Mesendoderm (in vitro differentiated cells): ENCODE data around the gene SLC44A1. TPM values are rescaled to one million over a fixed set of nuclear protein-coding genes. Genes with fewer than 3 reads are reported as not detected.

Experiments used
- DNase-seq: peaks from one replicate; pipeline ENCODE4 v3.0.0; 2013
- H2AK5ac ChIP-seq: 2 replicates; pipeline ENCODE4 v1.6.1; 2013; ENCODE audit warnings: low read length, inconsistent platforms
- H2BK120ac ChIP-seq: 2 replicates; pipeline ENCODE4 v1.6.1; 2013; ENCODE audit warnings: low read depth, mild to moderate bottlenecking, low read length, moderate library complexity, mixed read lengths
- H2BK15ac ChIP-seq: replicated peaks from 2 replicates; pipeline ENCODE4 v1.6.1; 2013; ENCODE audit warnings: low read depth, mild to moderate bottlenecking, moderate library complexity
- H2BK5ac ChIP-seq: 2 replicates; pipeline ENCODE4 v1.6.1; 2013; ENCODE audit warnings: low read length, inconsistent platforms
- H3K18ac ChIP-seq: 2 replicates; pipeline ENCODE4 v1.6.1; 2013; ENCODE audit warnings: mild to moderate bottlenecking, low read length, mixed read lengths
- H3K23ac ChIP-seq: one replicate; pipeline ENCODE4 v1.6.1; 2013; ENCODE audit warnings: low read length
- H3K27ac ChIP-seq: 2 replicates; pipeline ENCODE4 v1.5.1; 2013; ENCODE audit warnings: low read depth, mild to moderate bottlenecking, inconsistent platforms, low read length, moderate library complexity
- H3K27me3 ChIP-seq: 2 replicates; pipeline ENCODE4 v1.6.1; 2013; ENCODE audit warnings: low read length, control low read depth, mild to moderate bottlenecking, inconsistent platforms; ENCODE audit not compliant: insufficient read depth, poor library complexity
- H3K36me3 ChIP-seq: 2 replicates; pipeline ENCODE4 v1.6.1; 2013; ENCODE audit warnings: low read length, inconsistent platforms; ENCODE audit not compliant: control insufficient read depth, insufficient read depth
- H3K4ac ChIP-seq: one replicate; pipeline ENCODE4 v1.6.1; 2013; ENCODE audit warnings: low read depth, mild to moderate bottlenecking, low read length, moderate library complexity
- H3K4me1 ChIP-seq: 2 replicates; pipeline ENCODE4 v1.6.1; 2013; ENCODE audit warnings: low read depth, low read length, inconsistent platforms; ENCODE audit not compliant: control insufficient read depth
- H3K4me2 ChIP-seq: 2 replicates; pipeline ENCODE4 v1.6.1; 2013; ENCODE audit warnings: low read length
- H3K4me3 ChIP-seq: 2 replicates; pipeline ENCODE4 v1.5.1; 2013; ENCODE audit warnings: mild to moderate bottlenecking, low read length
- H3K56ac ChIP-seq: one replicate; pipeline ENCODE4 v1.6.1; 2013; ENCODE audit warnings: low read length
- H3K79me1 ChIP-seq: 2 replicates; pipeline ENCODE4 v1.6.1; 2013; ENCODE audit warnings: low read length, inconsistent platforms
- H3K79me2 ChIP-seq: 2 replicates; pipeline ENCODE4 v1.6.1; 2013; ENCODE audit warnings: mild to moderate bottlenecking, low read length; ENCODE audit not compliant: control insufficient read depth, insufficient read depth
- H3K9ac ChIP-seq: 2 replicates; pipeline ENCODE4 v1.6.1; 2013; ENCODE audit warnings: low read length, inconsistent platforms
- H4K5ac ChIP-seq: one replicate; pipeline ENCODE4 v1.6.1; 2013; ENCODE audit warnings: low read length
- H4K8ac ChIP-seq: one replicate; pipeline ENCODE4 v1.6.1; 2013; ENCODE audit warnings: low read depth, mild to moderate bottlenecking, control low read depth, low read length, moderate library complexity
- WGBS: extraction: QIAGEN DNeasy Blood & Tissue Kit; methylation state at CpG from one replicate; pipeline ENCODE4 v1.1.7; 2013; ENCODE audit warnings: low lambda C conversion rate, missing lambda C conversion rate; ENCODE audit not compliant: insufficient coverage; ENCODE audit errors: extremely low coverage; 5-methylcytosine and 5-hydroxymethylcytosine counted together
- polyA plus RNA-seq, 2 experiments: library from polyadenylated mRNA; stranded (reverse); fragments of 200-250 nt; gene quantifications; one replicate each; pipeline ENCODE4 v1.2.3, GENCODE V29; 2013

SLC44A1 gene
- 23.9 TPM for polyA plus RNA-seq (2013, experiment 1 of 2)
- 23.2 TPM for polyA plus RNA-seq (2013, experiment 2 of 2)

DNA sequence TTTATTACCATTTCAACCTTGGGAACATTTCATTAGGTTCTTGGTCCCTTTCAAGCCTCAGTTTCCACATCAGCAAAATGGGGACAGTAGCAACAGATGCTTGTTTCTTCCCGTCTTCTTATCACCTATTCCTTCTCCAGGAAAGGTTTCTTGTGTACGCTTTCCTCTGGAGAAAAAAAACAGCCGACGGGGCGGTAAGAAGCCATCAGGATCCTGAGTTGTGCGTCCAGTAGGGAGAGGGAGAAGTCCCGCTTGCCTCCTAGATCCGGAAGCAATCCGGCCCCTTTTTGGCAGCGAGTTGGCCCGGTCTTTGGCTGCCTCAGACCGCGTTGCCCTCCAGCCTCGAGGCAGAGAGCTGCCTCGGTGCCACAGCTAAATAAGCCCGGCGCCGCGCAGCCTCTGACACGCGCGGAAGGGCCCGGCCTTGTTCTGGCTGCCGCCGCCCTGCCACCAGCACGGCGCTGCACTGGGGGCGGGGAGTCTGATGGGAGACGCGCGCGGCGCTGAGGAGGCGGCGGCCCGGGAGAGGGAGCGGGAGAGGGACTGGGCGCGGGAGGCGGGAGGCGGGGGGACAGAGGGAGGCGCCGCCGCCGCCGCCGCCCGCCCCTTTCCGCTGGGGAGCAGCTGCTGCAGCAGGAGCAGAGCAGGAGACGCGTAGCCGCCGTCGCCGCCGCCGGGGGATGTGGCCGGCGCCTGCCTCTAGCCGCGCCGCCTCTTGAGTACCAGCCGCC, at the start of gene SLC44A1:
TSS of gene SLC44A1 (plus strand) at position 649 of the 731 bp plus-strand sequence. CDS start 218 bp downstream, outside the sequence.
- H2BK5ac ChIP-seq, result peak within 1 kb of the TSS; percentile 26
- H3K4me2 ChIP-seq, result peak within 1 kb of the TSS; percentile 43
- H3K9ac ChIP-seq, result peak within 1 kb of the TSS; percentile 72
- peak within 1 kb of the TSS; percentile 96 for H3K27ac ChIP-seq
- H3K56ac ChIP-seq, result peak within 1 kb of the TSS; percentile 87
- H4K8ac ChIP-seq, result peak within 1 kb of the TSS; percentile 84
- H3K79me1 ChIP-seq, result peaks cover 2% of the 10 kb centered on the region
- peak within 1 kb of the TSS; percentile 87 for H3K4ac ChIP-seq
- H3K36me3 ChIP-seq, result no peaks in the 10 kb centered on the region
- peak within 1 kb of the TSS; percentile 98 for H2BK15ac ChIP-seq
- no CpG with 5 or more reads among the region's 63 CpGs for WGBS
- DNase-seq, result peak; percentile 97
- peaks cover 14% of the 10 kb centered on the region for H3K4me1 ChIP-seq
- peak within 1 kb of the TSS; percentile 83 for H2BK120ac ChIP-seq
- peaks cover 25% of the 10 kb centered on the region for H3K79me2 ChIP-seq
- no peaks in the 10 kb centered on the region for H3K27me3 ChIP-seq
- H3K23ac ChIP-seq, result no peak within 1 kb of the TSS
- H3K18ac ChIP-seq, result peak within 1 kb of the TSS; percentile 97
- H2AK5ac ChIP-seq, result no peak within 1 kb of the TSS
- peak within 1 kb of the TSS; percentile 63 for H3K4me3 ChIP-seq
- peak within 1 kb of the TSS; percentile 8 for H4K5ac ChIP-seq

- H3K9ac ChIP-seq, result no peak overlapping the region
- H3K4me1 ChIP-seq, result no peaks in the 10 kb centered on the region
- no peaks in the 10 kb centered on the region for H3K79me2 ChIP-seq
- H3K79me1 ChIP-seq, result no peaks in the 10 kb centered on the region
- no peak overlapping the region for H3K4ac ChIP-seq
- no peaks in the 10 kb centered on the region for H3K27me3 ChIP-seq
- no peak overlapping the region for H3K27ac ChIP-seq
- H4K5ac ChIP-seq, result no peak overlapping the region
- H2BK120ac ChIP-seq, result no peak overlapping the region
- no peak for DNase-seq
- no peak overlapping the region for H3K56ac ChIP-seq
- no peak overlapping the region for H3K23ac ChIP-seq
- H3K4me3 ChIP-seq, result no peak overlapping the region
- H4K8ac ChIP-seq, result no peak overlapping the region
- H3K4me2 ChIP-seq, result no peak overlapping the region
- H2AK5ac ChIP-seq, result no peak overlapping the region
- no CpG with 5 or more reads among the region's 2 CpGs for WGBS
- H2BK15ac ChIP-seq, result no peak overlapping the region
- no peak overlapping the region for H2BK5ac ChIP-seq
- no peaks in the 10 kb centered on the region for H3K36me3 ChIP-seq
- no peak overlapping the region for H3K18ac ChIP-seq
Observed at GRCh38 chr9:105195259-105195658, 49.2 kb upstream of the SLC44A1 start.

- no peak overlapping the region for H3K18ac ChIP-seq
- H3K4me1 ChIP-seq, result no peaks in the 10 kb centered on the region
- H3K56ac ChIP-seq, result no peak overlapping the region
- DNase-seq, result no peak
- H3K27me3 ChIP-seq, result no peaks in the 10 kb centered on the region
- no peak overlapping the region for H3K23ac ChIP-seq
- H2BK120ac ChIP-seq, result no peak overlapping the region
- no peak overlapping the region for H2BK15ac ChIP-seq
- no peak overlapping the region for H3K4ac ChIP-seq
- H3K9ac ChIP-seq, result no peak overlapping the region
- WGBS, result no CpG with 5 or more reads among the region's 2 CpGs
- no peak overlapping the region for H4K8ac ChIP-seq
- H2BK5ac ChIP-seq, result no peak overlapping the region
- no peak overlapping the region for H4K5ac ChIP-seq
- H3K4me3 ChIP-seq, result no peak overlapping the region
- no peak overlapping the region for H3K4me2 ChIP-seq
- no peaks in the 10 kb centered on the region for H3K79me2 ChIP-seq
- no peak overlapping the region for H3K27ac ChIP-seq
- no peaks in the 10 kb centered on the region for H3K36me3 ChIP-seq
- H2AK5ac ChIP-seq, result no peak overlapping the region
- H3K79me1 ChIP-seq, result no peaks in the 10 kb centered on the region
Observed at GRCh38 chr9:105198023-105198422, 46.4 kb upstream of the SLC44A1 start.

GRCh38 chr9:105198865-105199264, 45.6 kb upstream of the SLC44A1 start:
- Histone ChIP-seq H2BK120ac (no peak overlapping the region), H3K4me1 (no peaks in the 10 kb centered on the region), H4K5ac (no peak overlapping the region), H3K27ac (no peak overlapping the region), H3K4me3 (no peak overlapping the region), H3K23ac (no peak overlapping the region), H3K56ac (no peak overlapping the region), H3K79me2 (no peaks in the 10 kb centered on the region), H2BK15ac (no peak overlapping the region), H2BK5ac (no peak overlapping the region), H4K8ac (no peak overlapping the region), H3K36me3 (no peaks in the 10 kb centered on the region), H2AK5ac (no peak overlapping the region), H3K79me1 (no peaks in the 10 kb centered on the region), H3K4me2 (no peak overlapping the region), H3K27me3 (no peaks in the 10 kb centered on the region), H3K9ac (no peak overlapping the region), H3K4ac (no peak overlapping the region), H3K18ac (no peak overlapping the region)
- no CpG with 5 or more reads among the region's 1 CpG for WGBS
- no peak for DNase-seq

DNA sequence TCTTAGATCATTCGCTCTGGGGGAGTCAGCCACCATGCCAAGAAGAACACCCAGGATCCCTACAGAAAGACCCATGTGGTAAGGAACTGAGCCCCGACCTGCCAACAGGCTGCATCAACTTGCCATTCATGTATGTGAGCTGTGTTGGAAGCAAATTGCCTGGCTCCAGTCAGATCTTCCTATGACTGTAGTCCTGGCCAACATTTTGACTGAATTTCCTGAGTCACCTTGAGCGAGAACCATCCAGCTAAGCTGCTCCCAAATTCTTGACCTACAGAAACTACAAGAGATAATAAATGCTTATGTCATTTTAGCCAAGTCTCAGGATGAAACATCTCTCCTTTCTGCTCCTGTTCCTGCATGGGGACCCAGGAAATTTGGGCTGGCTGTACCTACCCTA, 40.0 kb upstream of the SLC44A1 start:
- H3K36me3 ChIP-seq, result no peaks in the 10 kb centered on the region
- no peak overlapping the region for H2AK5ac ChIP-seq
- no peak overlapping the region for H4K8ac ChIP-seq
- no peak overlapping the region for H3K27ac ChIP-seq
- H2BK15ac ChIP-seq, result no peak overlapping the region
- no peak for DNase-seq
- H3K27me3 ChIP-seq, result no peaks in the 10 kb centered on the region
- no peak overlapping the region for H3K23ac ChIP-seq
- no peaks in the 10 kb centered on the region for H3K79me2 ChIP-seq
- no peak overlapping the region for H2BK5ac ChIP-seq
- no peaks in the 10 kb centered on the region for H3K4me1 ChIP-seq
- no peak overlapping the region for H3K56ac ChIP-seq
- no peak overlapping the region for H3K4ac ChIP-seq
- WGBS, result no CpG with 5 or more reads among the region's 3 CpGs
- no peaks in the 10 kb centered on the region for H3K79me1 ChIP-seq
- H3K4me2 ChIP-seq, result no peak overlapping the region
- no peak overlapping the region for H3K4me3 ChIP-seq
- H3K9ac ChIP-seq, result no peak overlapping the region
- no peak overlapping the region for H4K5ac ChIP-seq
- H3K18ac ChIP-seq, result no peak overlapping the region
- H2BK120ac ChIP-seq, result no peak overlapping the region
